ENCODE data around the gene MEX3A. TPM values are rescaled to one million over a fixed set of nuclear protein-coding genes. Genes with fewer than 3 reads are reported as not detected.
A peak's percentile ranks its signal among the peaks of the same experiment; 100 is the strongest.

MEX3A gene
- polyA plus RNA-seq, 2 of the 4 experiments (the other 2 are of a cell fraction), result 1.8 to 4.9 TPM

GRCh38 chr1:156060937-156061636, 21.2 kb downstream of the MEX3A start, which contains the start of gene RAB25:
Gene RAB25, plus strand, starts transcription at chr1:156061160. Its CDS starts 241 bp downstream, at chr1:156061401.
- WGBS (ENCODE audit: missing lambda C conversion rate), result 84% methylated on average over 11 of the region's 11 CpGs
- FAIRE-seq (no peak), ATAC-seq (no peak), DNase-seq (ENCODE audit: low read depth in 1 of 2, low spot score in 1 of 2) (no peak)
- TF ChIP-seq JUN (IDR thresholded peaks at IDR 0.05) (no peak), MAFK (IDR thresholded peaks at IDR 0.05; ENCODE audit: partially characterized antibody) (no peak), RNF2 (IDR thresholded peaks at IDR 0.05; ENCODE audit: borderline replicate concordance, low read depth) (no peak)
- TF ChIP-seq, protein P1, sequence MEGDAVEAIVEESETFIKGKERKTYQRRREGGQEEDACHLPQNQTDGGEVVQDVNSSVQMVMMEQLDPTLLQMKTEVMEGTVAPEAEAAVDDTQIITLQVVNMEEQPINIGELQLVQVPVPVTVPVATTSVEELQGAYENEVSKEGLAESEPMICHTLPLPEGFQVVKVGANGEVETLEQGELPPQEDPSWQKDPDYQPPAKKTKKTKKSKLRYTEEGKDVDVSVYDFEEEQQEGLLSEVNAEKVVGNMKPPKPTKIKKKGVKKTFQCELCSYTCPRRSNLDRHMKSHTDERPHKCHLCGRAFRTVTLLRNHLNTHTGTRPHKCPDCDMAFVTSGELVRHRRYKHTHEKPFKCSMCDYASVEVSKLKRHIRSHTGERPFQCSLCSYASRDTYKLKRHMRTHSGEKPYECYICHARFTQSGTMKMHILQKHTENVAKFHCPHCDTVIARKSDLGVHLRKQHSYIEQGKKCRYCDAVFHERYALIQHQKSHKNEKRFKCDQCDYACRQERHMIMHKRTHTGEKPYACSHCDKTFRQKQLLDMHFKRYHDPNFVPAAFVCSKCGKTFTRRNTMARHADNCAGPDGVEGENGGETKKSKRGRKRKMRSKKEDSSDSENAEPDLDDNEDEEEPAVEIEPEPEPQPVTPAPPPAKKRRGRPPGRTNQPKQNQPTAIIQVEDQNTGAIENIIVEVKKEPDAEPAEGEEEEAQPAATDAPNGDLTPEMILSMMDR (IDR thresholded peaks at IDR 0.05), result no peak
- Histone ChIP-seq H3K4me2 (no peak within 1 kb of the TSS), H3K4me1 (no peaks in the 10 kb centered on the region), H3K27ac (no peak within 1 kb of the TSS), H3K4me3 (no peak within 1 kb of the TSS), H3K9me3 (no peaks in the 10 kb centered on the region)
- POLR2A ChIA-PET, result no interaction called here
- CTCF ChIA-PET, result interaction anchor here (0.8 to 2.5 kb wide), 6 partner anchors 15 to 164 kb away, joined by 3 to 7 read pairs (median 3); no protein-coding TSS in a partner anchor

DNA sequence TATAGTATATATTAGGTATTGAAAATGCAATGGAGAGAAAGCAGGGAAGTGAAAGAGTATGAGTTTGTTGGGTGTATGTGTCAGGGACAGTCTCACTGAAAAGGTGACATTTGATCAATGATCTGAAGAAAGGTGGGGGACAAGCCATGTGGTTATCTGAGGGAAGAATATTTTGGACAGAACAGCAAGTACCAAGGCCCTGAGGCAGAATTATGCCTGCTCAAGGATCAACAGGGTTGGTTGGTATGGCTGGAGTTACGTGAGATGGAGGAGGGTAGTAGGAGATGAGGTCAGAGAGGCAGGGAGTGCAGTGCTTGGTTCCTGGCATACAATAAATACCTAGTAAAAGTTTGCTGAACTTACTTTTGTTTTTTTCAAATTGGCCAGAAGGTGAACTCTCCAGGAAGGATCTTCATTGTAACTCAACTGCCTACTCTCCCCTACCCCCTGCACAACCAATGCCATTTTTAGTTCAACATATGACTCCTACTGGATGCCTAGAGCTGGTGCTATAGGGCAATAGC, 25.9 kb downstream of the MEX3A start:
- FAIRE-seq, result no peak
- H3K27ac ChIP-seq, result no peak overlapping the region
- no peak for ATAC-seq
- WGBS (ENCODE audit: missing lambda C conversion rate), result 94% methylated on average over 1 of the region's 1 CpG
- no peaks in the 10 kb centered on the region for H3K9me3 ChIP-seq
- no peak overlapping the region; the same call in 2 of the 3 replicates for H3K4me2 ChIP-seq
- DNase-seq (ENCODE audit: low read depth in 1 of 2, low spot score in 1 of 2), result no peak
- ChIA-PET POLR2A (no interaction called here), CTCF (interaction anchor here (1.7 to 4.8 kb wide), 2 partner anchors 11 to 118 kb away, joined by 3 to 33 read pairs; no protein-coding TSS in a partner anchor)
- TF ChIP-seq JUNB (IDR thresholded peaks at IDR 0.05) (no peak), ESRRA (IDR thresholded peaks at IDR 0.05; ENCODE audit: borderline replicate concordance, low read length) (no peak), RFX5 (IDR thresholded peaks at IDR 0.05) (no peak), ATOH8 (CRISPR knock-in tag; IDR thresholded peaks at IDR 0.05; ENCODE audit: low read depth) (no peak)
- TF ChIP-seq, protein P2, sequence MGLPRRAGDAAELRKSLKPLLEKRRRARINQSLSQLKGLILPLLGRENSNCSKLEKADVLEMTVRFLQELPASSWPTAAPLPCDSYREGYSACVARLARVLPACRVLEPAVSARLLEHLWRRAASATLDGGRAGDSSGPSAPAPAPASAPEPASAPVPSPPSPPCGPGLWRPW (IDR thresholded peaks at IDR 0.05), result no peak
- peaks cover 10% of the 10 kb centered on the region; the same call in 2 of the 3 replicates for H3K4me1 ChIP-seq
- no peak overlapping the region for H3K4me3 ChIP-seq

GRCh38 chr1:156055281-156056048, 26.8 kb downstream of the MEX3A start:
- Histone ChIP-seq H3K27ac (peak overlapping the region; percentile 94 to 97), H3K4me2 (peak overlapping the region; percentile 91), H3K4me1 (peaks cover 10% of the 10 kb centered on the region; the same call in 2 of the 3 replicates), H3K4me3 (peak overlapping the region; percentile 85), H3K9me3 (no peaks in the 10 kb centered on the region)
- FAIRE-seq (no peak), ATAC-seq (no peak), DNase-seq (ENCODE audit: low read depth in 1 of 2, low spot score in 1 of 2) (no peak)
- ChIA-PET CTCF (interaction anchor here (1.7 to 4.8 kb wide), 2 partner anchors 12 to 117 kb away, joined by 3 to 33 read pairs; no protein-coding TSS in a partner anchor), POLR2A (no interaction called here)
- WGBS (ENCODE audit: missing lambda C conversion rate), result 26% methylated on average over 17 of the region's 17 CpGs
- no peak for TF ChIP-seq BCL3 (IDR thresholded peaks at IDR 0.05)
- TF ChIP-seq, protein P3, sequence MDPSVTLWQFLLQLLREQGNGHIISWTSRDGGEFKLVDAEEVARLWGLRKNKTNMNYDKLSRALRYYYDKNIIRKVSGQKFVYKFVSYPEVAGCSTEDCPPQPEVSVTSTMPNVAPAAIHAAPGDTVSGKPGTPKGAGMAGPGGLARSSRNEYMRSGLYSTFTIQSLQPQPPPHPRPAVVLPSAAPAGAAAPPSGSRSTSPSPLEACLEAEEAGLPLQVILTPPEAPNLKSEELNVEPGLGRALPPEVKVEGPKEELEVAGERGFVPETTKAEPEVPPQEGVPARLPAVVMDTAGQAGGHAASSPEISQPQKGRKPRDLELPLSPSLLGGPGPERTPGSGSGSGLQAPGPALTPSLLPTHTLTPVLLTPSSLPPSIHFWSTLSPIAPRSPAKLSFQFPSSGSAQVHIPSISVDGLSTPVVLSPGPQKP (IDR thresholded peaks at IDR 0.05; ENCODE audit: low read depth, low read length), result no peak
- no peak for TF ChIP-seq NFE2L2 (conservative IDR thresholded peaks at IDR 0.05; ENCODE audit: low read length)
- no peak for TF ChIP-seq EHF (CRISPR knock-in tag; IDR thresholded peaks at IDR 0.05)
- no peak for TF ChIP-seq KDM1A (IDR thresholded peaks at IDR 0.05; ENCODE audit: low read depth)
- TF ChIP-seq RARB (CRISPR knock-in tag; IDR thresholded peaks at IDR 0.05), result no peak
- TF ChIP-seq SREBF2 (IDR thresholded peaks at IDR 0.05), result no peak
- no peak for TF ChIP-seq RFX5 (IDR thresholded peaks at IDR 0.05)
- TF ChIP-seq RAD21 (conservative IDR thresholded peaks at IDR 0.05 in 1 of 2, IDR thresholded peaks at IDR 0.05 in 1 of 2), result no peak
- no peak for TF ChIP-seq HDAC2 (IDR thresholded peaks at IDR 0.05)
- no peak for TF ChIP-seq TFCP2L1 (CRISPR knock-in tag; IDR thresholded peaks at IDR 0.05)
- no peak for TF ChIP-seq ESRRA (IDR thresholded peaks at IDR 0.05; ENCODE audit: borderline replicate concordance, low read length)
- no peak for TF ChIP-seq RCOR1 (IDR thresholded peaks at IDR 0.05; ENCODE audit: low read depth, low read length)
- TF ChIP-seq HEYL (CRISPR knock-in tag; IDR thresholded peaks at IDR 0.05), result no peak
- no peak for TF ChIP-seq USF2 (IDR thresholded peaks at IDR 0.05)
- TF ChIP-seq, protein P4, sequence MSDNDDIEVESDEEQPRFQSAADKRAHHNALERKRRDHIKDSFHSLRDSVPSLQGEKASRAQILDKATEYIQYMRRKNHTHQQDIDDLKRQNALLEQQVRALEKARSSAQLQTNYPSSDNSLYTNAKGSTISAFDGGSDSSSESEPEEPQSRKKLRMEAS (IDR thresholded peaks at IDR 0.05), result no peak

All from A549 (cell line).